Bone marrow (tissue), 2 donors: ENCODE measurements around the gene GART.
A peak's percentile ranks its signal among the peaks of the same experiment; 100 is the strongest.
"Not testable (repeated sequence)": the region's sequence is repeated elsewhere in the genome, so short reads cannot be mapped to it uniquely, and the experiment has no call there.

Experiments used
- DNase-seq, 2 donors: peaks; one replicate each; lab custom pipeline; 2025; lab: John Stamatoyannopoulos, UW

GART gene

GRCh38 chr21:33512481-33512880 lies 29.4 kb downstream of the GART start:
- DNase-seq, result no peak

GRCh38 chr21:33511639-33512038 lies 30.3 kb downstream of the GART start:
- no peak for DNase-seq

- DNase-seq, result no peak
These were observed 31.1 kb downstream of the GART start for GRCh38 chr21:33510826-33511225.

GRCh38 chr21:33507003-33507402 lies 34.9 kb downstream of the GART start:
- not testable (repeated sequence) for DNase-seq

- DNase-seq, result no peak
These were observed 36.1 kb downstream of the GART start for GRCh38 chr21:33505833-33506232.

- DNase-seq, result no peak
These were observed 45.6 kb downstream of the GART start for GRCh38 chr21:33496345-33496744.

- no peak for DNase-seq
These were observed 46.2 kb downstream of the GART start for GRCh38 chr21:33495743-33496142.

GRCh38 chr21:33493756-33494155 lies 48.2 kb downstream of the GART start:
- DNase-seq, result no peak

- DNase-seq, result no peak
These were observed 49.3 kb downstream of the GART start for GRCh38 chr21:33492571-33492970.

- DNase-seq, result peak; percentile 69 to 91
These were observed 50.4 kb downstream of the GART start, which contains the start of gene DNAJC28 for GRCh38 chr21:33491373-33492102. Gene DNAJC28 (minus strand): TSS chr21:33491716. CDS start chr21:33489393, 2,323 bp downstream.

- no peak for DNase-seq
These were observed 50.9 kb downstream of the GART start for GRCh38 chr21:33490991-33491372.

GRCh38 chr21:33488936-33489335 lies 53.0 kb downstream of the GART start:
- DNase-seq, result no peak

GRCh38 chr21:33487996-33488395 lies 53.9 kb downstream of the GART start:
- DNase-seq, result no peak

- no peak for DNase-seq
These were observed 60.5 kb downstream of the GART start for GRCh38 chr21:33481314-33481943.

GRCh38 chr21:33480481-33481103 lies 61.3 kb downstream of the GART start:
- DNase-seq, result no peak

GRCh38 chr21:33479679-33480480 lies 62.0 kb downstream of the GART start, which contains the start of gene TMEM50B:
Gene TMEM50B (minus strand): TSS chr21:33479974. CDS start chr21:33468885, 11,089 bp downstream.
- DNase-seq, result peak; percentile 90 to 96

GRCh38 chr21:33478935-33479678 lies 62.8 kb downstream of the GART start:
- DNase-seq, result peak in 1 of 2 donors; percentile 41

- no peak for DNase-seq
These were observed 63.7 kb downstream of the GART start for GRCh38 chr21:33478182-33478581.

- no peak for DNase-seq
These were observed 64.9 kb downstream of the GART start for GRCh38 chr21:33477066-33477465.

- DNase-seq, result no peak
These were observed 68.6 kb downstream of the GART start for GRCh38 chr21:33473344-33473743.

GRCh38 chr21:33470701-33471100 lies 71.2 kb downstream of the GART start:
- DNase-seq, result no peak
